Spleen (tissue), 7 donors: ENCODE results near the gene PZP.

Experiments used
- CTCF ChIP-seq, 11 experiments: fragments of 200-600 bp in 7 of 11; fragments of 450-650 bp in 4 of 11; sonication (generic) in 4 of 11; IDR thresholded peaks in 8 of 11; conservative IDR thresholded peaks in 3 of 11; 1 replicate in 7 of 11; 2 replicates in 4 of 11; pipeline versions ENCODE4 v1.4.0 to v1.8.0; 2016 to 2021; ENCODE audit warnings: antibody characterized with exemption in 11 of 11, inconsistent platforms in 4 of 11, mild to moderate bottlenecking in 1 of 11
- POLR2AphosphoS5 ChIP-seq, 3 donors: sonication (generic); formaldehyde crosslinking; IDR thresholded peaks; one replicate each; pipeline ENCODE4 v1.5.1; 2017; ENCODE audit warnings: antibody characterized with exemption in 3 of 3
- donor health status: DM: no; HTN: no; CAD: no; lungs with moderate emphysema.
- donor health status: DM: no; HTN: no; CAD: no.
- donor health status: DM: no; HTN: no; CAD: no.

- TF ChIP-seq POLR2AphosphoS5 (IDR thresholded peaks at IDR 0.05), result no peak
- TF ChIP-seq CTCF (IDR thresholded peaks at IDR 0.05 in 8 of 11, conservative IDR thresholded peaks at IDR 0.05 in 3 of 11), result no peak
These were observed 86.0 kb downstream of the PZP start for GRCh38 chr12:9122091-9122609.
